SU-DHL-6 (cell line): ENCODE data around the gene RABL3.
"Not testable (repeated sequence)": the region's sequence is repeated elsewhere in the genome, so short reads cannot be mapped to it uniquely, and the experiment has no call there.

Experiments used
- CTCF ChIP-seq: fragments of 200-600 bp; sonication (generic); IDR thresholded peaks from one replicate; pipeline ENCODE4 v1.5.1; 2017; ENCODE audit warnings: antibody characterized with exemption, mild to moderate bottlenecking, low read length, moderate library complexity; ENCODE audit not compliant: insufficient read depth, poor library complexity, severe bottlenecking
- EZH2phosphoT487 ChIP-seq: fragments of 200-600 bp; sonication (generic), shearing (Covaris generic); conservative IDR thresholded peaks from 2 replicates; pipeline ENCODE4 v1.6.1; 2018; ENCODE audit warnings: mild to moderate bottlenecking, antibody characterized with exemption, low read length, moderate library complexity, mixed read lengths

GRCh38 chr3:120738006-120738405 lies 4.3 kb downstream of the RABL3 start:
- TF ChIP-seq CTCF, EZH2phosphoT487: not testable (repeated sequence)
